Smooth muscle cell (in vitro differentiated cells): Measurements from ENCODE around the gene TUT4. TPM values are rescaled to one million over a fixed set of nuclear protein-coding genes. Genes with fewer than 3 reads are reported as not detected.

Experiments
- DNase-seq: peaks from one replicate; lab custom pipeline; 2025; ENCODE audit not compliant: unreplicated experiment; lab: John Stamatoyannopoulos, UW
- H2AFZ ChIP-seq: fragments of 200-600 bp; sonication (generic); 2 replicates; pipeline ENCODE4 v1.6.0; 2016; ENCODE audit warnings: antibody characterized with exemption, low read depth, mild to moderate bottlenecking
- H3F3A ChIP-seq: fragments of 200-600 bp; sonication (generic); 2 replicates; pipeline ENCODE4 v1.6.0; 2017; ENCODE audit warnings: antibody characterized with exemption, low read depth
- H3K27ac ChIP-seq: fragments of 200-600 bp; sonication (generic); 2 replicates; pipeline ENCODE4 v1.5.1; 2016; ENCODE audit warnings: low read depth, mild to moderate bottlenecking
- H3K27me3 ChIP-seq: fragments of 200-600 bp; sonication (generic); 2 replicates; pipeline ENCODE4 v1.6.1; 2016; ENCODE audit warnings: low read depth, mild to moderate bottlenecking
- H3K36me3 ChIP-seq: fragments of 200-600 bp; sonication (generic); 2 replicates; pipeline ENCODE4 v1.5.1; 2016; ENCODE audit warnings: low read depth
- H3K4me1 ChIP-seq: fragments of 200-600 bp; sonication (generic); 2 replicates; pipeline ENCODE4 v1.5.1; 2016; ENCODE audit warnings: low read depth
- H3K4me2 ChIP-seq: fragments of 200-600 bp; sonication (generic); 2 replicates; pipeline ENCODE4 v1.6.0; 2016; ENCODE audit warnings: mild to moderate bottlenecking
- H3K4me3 ChIP-seq: fragments of 200-600 bp; sonication (generic); 2 replicates; pipeline ENCODE4 v1.5.1; 2016; ENCODE audit warnings: mild to moderate bottlenecking
- H3K79me2 ChIP-seq: fragments of 200-600 bp; sonication (generic); 2 replicates; pipeline ENCODE4 v1.6.0; 2016; ENCODE audit warnings: low read depth, mild to moderate bottlenecking
- H3K9ac ChIP-seq: fragments of 200-600 bp; sonication (generic); 2 replicates; pipeline ENCODE4 v1.6.0; 2016; ENCODE audit warnings: low read depth
- H3K9me3 ChIP-seq: fragments of 200-600 bp; sonication (generic); replicated peaks from 2 replicates; pipeline ENCODE4 v1.5.1; 2016; ENCODE audit warnings: low read depth
- H4K20me1 ChIP-seq: fragments of 200-600 bp; sonication (generic); 2 replicates; pipeline ENCODE4 v1.6.0; 2016; ENCODE audit warnings: low read depth
- CTCF ChIP-seq: fragments of 200-600 bp; sonication (generic); IDR thresholded peaks from 2 replicates; pipeline ENCODE4 v1.5.1; 2017; ENCODE audit warnings: borderline replicate concordance, mild to moderate bottlenecking, antibody characterized with exemption; ENCODE audit not compliant: insufficient read depth, poor library complexity, severe bottlenecking
- WGBS: methylation state at CpG from one replicate; pipeline ENCODE4 v1.1.7; 2016; ENCODE audit warnings: low lambda C conversion rate; 5-methylcytosine and 5-hydroxymethylcytosine counted together
- polyA plus RNA-seq: library from polyadenylated mRNA; unstranded; fragments of >200 nt; fragmentation: Nextera tagmentation; extraction: Ambion mirVana; gene quantifications from 2 replicates; pipeline ENCODE4 v1.2.1, GENCODE V29; 2016
- total RNA-seq: library from RNA; depleted of rRNA; stranded (reverse); fragments of >200 nt; gene quantifications from 2 replicates; pipeline ENCODE4 v1.2.3, GENCODE V29; 2014

The TUT4 gene
- total and polyA plus RNA-seq, 2 experiments from 2014 or later: 13.9 to 58.3 TPM

GRCh38 chr1:52404975-52405338 is 147.9 kb downstream of the TUT4 start:
- no peak for TF ChIP-seq CTCF
- H3K27me3 ChIP-seq: no peaks in the 10 kb centered on the region
- H3K9ac ChIP-seq: peak overlapping the region; percentile 91
- H3K4me1 ChIP-seq: peaks cover 13% of the 10 kb centered on the region
- H2AFZ ChIP-seq: peak overlapping the region; percentile 78
- peak overlapping the region; percentile 89 for H3K27ac ChIP-seq
- WGBS: 7% methylated on average over 8 of the region's 8 CpGs
- no peaks in the 10 kb centered on the region for H3K9me3 ChIP-seq
- H3F3A ChIP-seq: peaks cover 5% of the 10 kb centered on the region
- peak overlapping the region; percentile 91 for H3K4me2 ChIP-seq
- H3K4me3 ChIP-seq: peak overlapping the region; percentile 68
- no peak for DNase-seq
- peaks cover 42% of the 10 kb centered on the region for H3K79me2 ChIP-seq
- no peaks in the 10 kb centered on the region for H4K20me1 ChIP-seq
- peaks cover 9% of the 10 kb centered on the region for H3K36me3 ChIP-seq

GRCh38 chr1:52404116-52404974 is 148.5 kb downstream of the TUT4 start, which contains the start of the genes ORC1 and PRPF38A:
TSS of gene ORC1 (minus strand) at chr1:52404423. CDS start at chr1:52402223, 2,200 bp downstream.
TSS of gene PRPF38A (plus strand) at chr1:52404602. CDS start at chr1:52404750, 148 bp downstream.
- under 1% methylated on average over 57 of the region's 57 CpGs for WGBS
- H2AFZ ChIP-seq: peak within 1 kb of the TSS; percentile 81
- peak within 1 kb of the TSS; percentile 68 for H3K4me3 ChIP-seq
- peak within 1 kb of the TSS; percentile 89 for H3K27ac ChIP-seq
- H3F3A ChIP-seq: peaks cover 5% of the 10 kb centered on the region
- TF ChIP-seq CTCF: peak; percentile 46
- peaks cover 42% of the 10 kb centered on the region for H3K79me2 ChIP-seq
- peak within 1 kb of the TSS; percentile 91 for H3K9ac ChIP-seq
- peak within 1 kb of the TSS; percentile 91 for H3K4me2 ChIP-seq
- peaks cover 5% of the 10 kb centered on the region for H3K36me3 ChIP-seq
- H3K27me3 ChIP-seq: no peaks in the 10 kb centered on the region
- H3K9me3 ChIP-seq: no peaks in the 10 kb centered on the region
- peak; percentile 80 for DNase-seq
- H3K4me1 ChIP-seq: peaks cover 13% of the 10 kb centered on the region
- H4K20me1 ChIP-seq: no peaks in the 10 kb centered on the region

DNA sequence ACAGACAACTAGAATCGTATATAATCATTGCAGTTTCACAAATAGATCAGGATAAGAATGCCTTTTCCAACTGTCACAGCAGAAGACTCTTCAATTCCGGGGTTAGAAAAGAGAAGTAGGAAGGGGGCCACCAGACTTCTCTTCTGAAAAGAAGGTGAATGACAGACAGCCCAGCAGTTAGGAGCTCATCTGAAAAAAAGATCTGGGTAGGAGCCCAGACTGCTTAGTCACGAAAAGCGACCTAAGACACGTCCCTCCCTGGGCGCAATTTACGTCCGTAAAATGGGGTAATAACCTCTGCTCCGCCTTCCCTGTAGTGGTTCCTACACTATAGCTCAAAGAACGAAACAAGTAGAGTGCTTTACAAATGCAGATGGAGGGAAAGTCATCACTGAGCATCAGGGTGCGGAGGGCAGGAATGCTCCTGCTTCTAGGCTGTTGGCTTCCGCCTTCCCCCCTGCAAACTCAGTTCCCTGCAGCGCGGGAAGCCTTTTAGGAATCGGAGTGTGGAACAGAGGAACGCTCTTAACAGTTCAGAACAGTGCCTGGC is 149.3 kb downstream of the TUT4 start:
- Histone ChIP-seq H3K4me2 (peak overlapping the region; percentile 91), H3F3A (peaks cover 5% of the 10 kb centered on the region), H3K27me3 (no peaks in the 10 kb centered on the region), H3K4me1 (peaks cover 13% of the 10 kb centered on the region), H3K4me3 (peak overlapping the region; percentile 68), H3K9ac (peak overlapping the region; percentile 28), H3K36me3 (no peaks in the 10 kb centered on the region), H3K27ac (peak overlapping the region; percentile 89), H3K9me3 (no peaks in the 10 kb centered on the region), H4K20me1 (no peaks in the 10 kb centered on the region), H2AFZ (peak overlapping the region; percentile 81), H3K79me2 (peaks cover 37% of the 10 kb centered on the region)
- 2% methylated on average over 16 of the region's 16 CpGs for WGBS
- no peak for DNase-seq
- TF ChIP-seq CTCF: no peak
